Measurements from ENCODE around the gene ABI3.

ABI3 gene

GRCh38 chr17:49219987-49220386 lies 9.5 kb downstream of the ABI3 start:
- H3K27ac ChIP-seq, result no peak overlapping the region
- TF ChIP-seq CTCF (IDR thresholded peaks at IDR 0.05) (peak; percentile 25), ZFX (IDR thresholded peaks at IDR 0.05; ENCODE audit: borderline replicate concordance) (no peak)

- H3K27ac ChIP-seq, result no peak overlapping the region
- no peak for TF ChIP-seq CTCF (IDR thresholded peaks at IDR 0.05)
- no peak for TF ChIP-seq ZFX (IDR thresholded peaks at IDR 0.05; ENCODE audit: borderline replicate concordance)
Observed at GRCh38 chr17:49223168-49223516, 12.6 kb downstream of the ABI3 start.

- TF ChIP-seq CTCF (IDR thresholded peaks at IDR 0.05) (peak; percentile 91), ZFX (IDR thresholded peaks at IDR 0.05; ENCODE audit: borderline replicate concordance) (no peak)
- no peak overlapping the region for H3K27ac ChIP-seq
Observed at GRCh38 chr17:49223517-49224197, 13.2 kb downstream of the ABI3 start.

- H3K27ac ChIP-seq, result no peak overlapping the region
- TF ChIP-seq ZFX (IDR thresholded peaks at IDR 0.05; ENCODE audit: borderline replicate concordance) (no peak), CTCF (IDR thresholded peaks at IDR 0.05) (no peak)
Observed at GRCh38 chr17:49224198-49224996, 13.9 kb downstream of the ABI3 start.

GRCh38 chr17:49224997-49225337 lies 14.5 kb downstream of the ABI3 start:
- TF ChIP-seq CTCF (IDR thresholded peaks at IDR 0.05) (no peak), ZFX (IDR thresholded peaks at IDR 0.05; ENCODE audit: borderline replicate concordance) (no peak)
- H3K27ac ChIP-seq, result no peak overlapping the region

- no peak overlapping the region for H3K27ac ChIP-seq
- TF ChIP-seq CTCF (IDR thresholded peaks at IDR 0.05), result no peak
- TF ChIP-seq ZFX (IDR thresholded peaks at IDR 0.05; ENCODE audit: borderline replicate concordance), result no peak
Observed at GRCh38 chr17:49225554-49226236, 15.2 kb downstream of the ABI3 start.
